Measurements from ENCODE around the gene MYO7B. TPM values are rescaled to one million over a fixed set of nuclear protein-coding genes. Genes with fewer than 3 reads are reported as not detected.
A peak's percentile ranks its signal among the peaks of the same experiment; 100 is the strongest.

Gene MYO7B
- total and polyA plus RNA-seq, 7 donors = 0.28 to 0.61 (median 0.49) TPM

DNA sequence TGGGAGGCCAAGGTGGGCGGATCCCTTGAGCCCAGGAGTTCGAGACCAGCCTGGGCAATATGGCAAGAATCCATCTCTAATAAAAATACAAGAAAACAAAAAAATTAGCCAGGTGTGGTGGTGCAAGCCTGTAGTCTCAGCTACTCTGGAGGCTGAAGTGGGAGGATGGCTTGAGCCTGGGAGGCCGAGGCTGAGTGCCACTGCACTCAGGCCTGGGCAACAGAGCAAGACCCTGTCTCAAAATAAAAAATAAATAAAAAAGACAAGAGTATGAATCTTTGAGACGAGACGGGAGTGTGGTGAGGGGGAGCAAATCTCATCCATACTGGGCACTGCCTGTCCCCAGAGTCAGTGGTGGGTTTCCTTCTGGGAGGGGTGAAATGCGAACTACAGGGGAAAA is 122.7 kb downstream of the MYO7B start:
- Histone ChIP-seq H3K4me1 (peaks cover 5% of the 10 kb centered on the region), H3K36me3 (ENCODE audit: insufficient read depth in 1 of 2, low read depth in 1 of 2) (peaks cover 0 to 5% of the 10 kb centered on the region in 2 donors), H3K27me3 (ENCODE audit: insufficient read depth in 3 of 3, low read length in 2 of 3) (no peaks in the 10 kb centered on the region), H3K27ac (peak overlapping the region; percentile 32), H3K4me3 (no peak overlapping the region), H3K9me3 (no peaks in the 10 kb centered on the region)
- ATAC-seq (no peak), DNase-seq (peak in 1 of 2 donors; percentile 19)
- 88 to 90% (median 90%) methylated on average over 6 of the region's 6 CpGs for WGBS, 3 donors
- intact Hi-C loops (cut with DNase I) = loop anchor here (10.0 kb wide), 2 partner anchors 123 to 133 kb away; partner anchors contain the start of genes IWS1 (in 1 of the 2) and MYO7B (in 1 of the 2)
- no peak for TF ChIP-seq CTCF (IDR thresholded peaks at IDR 0.05)

- peak in 1 of 2 donors; percentile 14 for DNase-seq
Observed at GRCh38 chr2:127658641-127659407, 123.3 kb downstream of the MYO7B start.

GRCh38 chr2:127659408-127660290 is 124.2 kb downstream of the MYO7B start:
- H3K9me3 ChIP-seq = no peaks in the 10 kb centered on the region
- peak; percentile 11 to 47 (median 28) for ATAC-seq
- peaks cover 0 to 4% of the 10 kb centered on the region in 2 donors for H3K36me3 ChIP-seq (ENCODE audit: insufficient read depth in 1 of 2, low read depth in 1 of 2)
- intact Hi-C loops (cut with DNase I) = loop anchor here (10.0 kb wide), 2 partner anchors 125 to 135 kb away; partner anchors contain the start of genes IWS1 (in 1 of the 2) and MYO7B (in 1 of the 2)
- peak; percentile 26 to 61 for DNase-seq
- no peak overlapping the region for H3K4me3 ChIP-seq
- H3K4me1 ChIP-seq = peaks cover 6% of the 10 kb centered on the region
- no peak for TF ChIP-seq CTCF (IDR thresholded peaks at IDR 0.05)
- H3K27me3 ChIP-seq (ENCODE audit: insufficient read depth in 3 of 3, low read length in 2 of 3) = no peaks in the 10 kb centered on the region
- 65 to 76% (median 74%) methylated on average over 14 of the region's 14 CpGs for WGBS, 3 donors
- peak overlapping the region; percentile 32 for H3K27ac ChIP-seq

More at GRCh38 chr2:127658641-127659407, 123.3 kb downstream of the MYO7B start:
- Histone ChIP-seq H3K27me3 (ENCODE audit: insufficient read depth in 3 of 3, low read length in 2 of 3) (no peaks in the 10 kb centered on the region), H3K9me3 (no peaks in the 10 kb centered on the region), H3K4me1 (peaks cover 6% of the 10 kb centered on the region), H3K4me3 (no peak overlapping the region), H3K27ac (peak overlapping the region; percentile 32), H3K36me3 (ENCODE audit: insufficient read depth in 1 of 2, low read depth in 1 of 2) (peaks cover 0 to 4% of the 10 kb centered on the region in 2 donors)
- no peak for TF ChIP-seq CTCF (IDR thresholded peaks at IDR 0.05)
- intact Hi-C loops (cut with DNase I) = loop anchor here (10.0 kb wide), 2 partner anchors 124 to 134 kb away; partner anchors contain the start of genes IWS1 (in 1 of the 2) and MYO7B (in 1 of the 2)
- 77 to 83% (median 80%) methylated on average over 20 of the region's 20 CpGs for WGBS, 3 donors
- no peak for ATAC-seq

GRCh38 chr2:127660291-127660578 is 124.8 kb downstream of the MYO7B start:
- ATAC-seq = no peak
- intact Hi-C loops (cut with DNase I) = no loop called here
- DNase-seq = peak in 1 of 2 donors; percentile 6
- 90 to 94% (median 92%) methylated on average over 10 of the region's 10 CpGs for WGBS, 3 donors
- Histone ChIP-seq H3K27ac (no peak overlapping the region), H3K4me3 (no peak overlapping the region), H3K4me1 (peaks cover 6% of the 10 kb centered on the region), H3K36me3 (ENCODE audit: insufficient read depth in 1 of 2, low read depth in 1 of 2) (peaks cover 0 to 4% of the 10 kb centered on the region in 2 donors), H3K27me3 (ENCODE audit: insufficient read depth in 3 of 3, low read length in 2 of 3) (no peaks in the 10 kb centered on the region), H3K9me3 (no peaks in the 10 kb centered on the region)
- TF ChIP-seq CTCF (IDR thresholded peaks at IDR 0.05) = no peak

Measured in psoas muscle (tissue), 8 donors.